GM12864 (cell line): ENCODE data around the gene PCP2.
A peak's percentile ranks its signal among the peaks of the same experiment; 100 is the strongest.

Experiments
- DNase-seq: peaks from one replicate; pipeline ENCODE4 v3.0.0-alpha.2; 2011; ENCODE audit warnings: low read depth
- H3K4me3 ChIP-seq: 2 replicates; pipeline ENCODE4 v1.5.1; 2011; ENCODE audit warnings: mild to moderate bottlenecking, low read depth, low read length, control low read depth
- TF ChIP-seq, protein P1 (sequence below): IDR thresholded peaks from 2 replicates; pipeline ENCODE4 v1.5.1; 2011; ENCODE audit warnings: low read depth, mild to moderate bottlenecking, moderate library complexity, low read length, control low read depth, inconsistent platforms; ENCODE audit errors: missing control alignments

The PCP2 gene

GRCh38 chr19:7670790-7671189, 37.3 kb upstream of the PCP2 start:
- DNase-seq, result no peak
- TF ChIP-seq, protein P1, sequence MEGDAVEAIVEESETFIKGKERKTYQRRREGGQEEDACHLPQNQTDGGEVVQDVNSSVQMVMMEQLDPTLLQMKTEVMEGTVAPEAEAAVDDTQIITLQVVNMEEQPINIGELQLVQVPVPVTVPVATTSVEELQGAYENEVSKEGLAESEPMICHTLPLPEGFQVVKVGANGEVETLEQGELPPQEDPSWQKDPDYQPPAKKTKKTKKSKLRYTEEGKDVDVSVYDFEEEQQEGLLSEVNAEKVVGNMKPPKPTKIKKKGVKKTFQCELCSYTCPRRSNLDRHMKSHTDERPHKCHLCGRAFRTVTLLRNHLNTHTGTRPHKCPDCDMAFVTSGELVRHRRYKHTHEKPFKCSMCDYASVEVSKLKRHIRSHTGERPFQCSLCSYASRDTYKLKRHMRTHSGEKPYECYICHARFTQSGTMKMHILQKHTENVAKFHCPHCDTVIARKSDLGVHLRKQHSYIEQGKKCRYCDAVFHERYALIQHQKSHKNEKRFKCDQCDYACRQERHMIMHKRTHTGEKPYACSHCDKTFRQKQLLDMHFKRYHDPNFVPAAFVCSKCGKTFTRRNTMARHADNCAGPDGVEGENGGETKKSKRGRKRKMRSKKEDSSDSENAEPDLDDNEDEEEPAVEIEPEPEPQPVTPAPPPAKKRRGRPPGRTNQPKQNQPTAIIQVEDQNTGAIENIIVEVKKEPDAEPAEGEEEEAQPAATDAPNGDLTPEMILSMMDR, result no peak
- H3K4me3 ChIP-seq, result no peak overlapping the region

- DNase-seq, result no peak
- H3K4me3 ChIP-seq, result peak overlapping the region; percentile 18
Measured at GRCh38 chr19:7670150-7670783, 36.7 kb upstream of the PCP2 start.

DNA sequence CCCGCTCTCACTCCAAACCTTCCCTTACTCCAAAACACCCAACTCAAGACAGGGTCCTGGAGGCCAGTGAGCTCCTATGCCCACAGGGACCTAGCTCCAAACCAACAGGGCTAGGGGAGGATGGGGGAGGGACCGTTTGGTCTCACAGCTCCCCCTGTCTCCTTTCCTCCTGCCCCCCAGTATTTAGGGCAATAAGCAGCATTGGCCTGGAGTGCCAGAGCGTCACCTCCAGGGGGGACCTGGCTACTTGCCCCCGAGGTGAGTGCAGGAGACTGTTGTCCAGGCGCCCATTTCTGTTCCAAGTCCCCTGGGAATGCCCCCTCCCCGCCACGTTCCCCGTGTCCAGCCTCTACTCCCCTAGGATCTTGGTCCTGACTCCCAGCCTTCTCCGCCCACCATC, 36.1 kb upstream of the PCP2 start:
- TF ChIP-seq, protein P1, result no peak
- no peak overlapping the region for H3K4me3 ChIP-seq
- DNase-seq, result no peak

More at GRCh38 chr19:7670150-7670783, 36.7 kb upstream of the PCP2 start:
- TF ChIP-seq, protein P1, result no peak

DNA sequence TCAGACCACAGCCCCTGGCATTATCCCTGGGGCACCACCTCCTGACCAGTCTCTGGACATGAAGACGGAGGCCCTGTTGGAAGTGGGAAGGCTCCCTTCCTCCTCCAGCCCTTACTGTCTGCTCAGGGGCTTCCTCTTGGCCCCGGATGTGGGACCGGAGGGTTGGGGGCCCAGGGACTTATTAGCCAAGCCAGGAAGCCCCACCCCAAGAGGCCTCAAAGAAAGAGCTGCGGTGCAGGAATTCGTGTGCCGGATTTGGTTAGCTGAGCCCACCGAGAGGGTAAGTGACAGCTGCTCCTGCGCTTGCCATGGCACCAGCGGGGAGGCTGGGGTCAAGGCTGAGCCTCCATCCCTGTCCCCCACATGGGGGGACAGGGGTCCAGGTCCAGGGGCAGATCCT, 35.3 kb upstream of the PCP2 start, which contains the start of gene RETN:
RETN (plus strand) TSS at position 208 of the 400 bp plus-strand sequence. CDS start 278 bp downstream, outside the sequence.
- DNase-seq, result no peak
- H3K4me3 ChIP-seq, result no peak within 1 kb of the TSS
- TF ChIP-seq, protein P1, result no peak

GRCh38 chr19:7665076-7665475, 31.6 kb upstream of the PCP2 start:
- TF ChIP-seq, protein P1, result no peak
- DNase-seq, result no peak
- H3K4me3 ChIP-seq, result no peak overlapping the region

DNA sequence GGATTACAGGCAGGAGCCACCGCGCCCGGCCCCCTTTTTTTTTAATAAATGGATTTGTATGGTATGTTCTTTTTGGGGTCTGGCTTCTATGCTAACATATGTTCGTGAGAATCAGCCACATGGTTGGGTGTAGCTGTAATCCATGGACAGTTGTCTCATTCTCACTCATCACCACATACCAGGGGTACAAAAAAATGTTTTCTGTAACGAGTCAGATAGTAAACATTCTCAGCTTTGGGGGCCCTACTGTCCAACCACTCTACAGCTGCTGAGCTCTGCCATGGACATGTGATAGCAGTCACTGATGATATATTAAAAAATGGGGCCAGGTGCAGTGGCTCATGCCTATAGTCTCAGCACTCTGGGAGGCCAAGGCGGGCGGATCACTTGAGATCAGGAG, 30.2 kb upstream of the PCP2 start:
- no peak for DNase-seq
- no peak overlapping the region for H3K4me3 ChIP-seq
- TF ChIP-seq, protein P1, result no peak

DNA sequence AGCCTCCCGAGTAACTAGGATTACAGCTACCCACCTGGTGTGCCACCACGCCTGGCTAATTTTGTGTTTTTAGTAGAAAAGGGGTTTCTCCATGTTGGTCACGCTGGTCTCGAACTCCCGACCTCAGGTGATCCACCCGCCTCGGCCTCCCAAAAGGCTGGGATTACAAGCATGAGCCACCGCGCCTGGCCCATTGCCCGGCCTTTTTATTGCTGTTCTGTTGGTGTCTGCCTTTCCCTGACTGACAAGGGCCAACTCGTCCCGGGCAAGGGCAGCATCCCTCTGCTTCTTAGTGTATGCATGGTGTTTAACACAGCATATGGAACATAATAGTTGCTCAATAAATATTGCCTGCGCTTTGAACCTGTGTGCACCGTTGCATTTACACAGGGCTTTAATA, 29.1 kb upstream of the PCP2 start:
- TF ChIP-seq, protein P1, result no peak
- no peak overlapping the region for H3K4me3 ChIP-seq
- no peak for DNase-seq
